Keratinocyte (primary cell): ENCODE results near the gene KIF26A. TPM values are rescaled to one million over a fixed set of nuclear protein-coding genes. Genes with fewer than 3 reads are reported as not detected.

Experiments used
- DNase-seq: peaks from one replicate; pipeline ENCODE4 v3.0.0-alpha.2; 2011; ENCODE audit warnings: low read depth, missing footprints, low spot score
- FAIRE-seq: peaks from 2 replicates; lab custom pipeline; 2011; peaks lifted over from hg19 to GRCh38; lab: Jason Lieb, UNC
- H2AFZ ChIP-seq: 2 replicates; pipeline ENCODE4 v1.6.0; 2012; ENCODE audit warnings: low read length, control low read depth, inconsistent platforms; ENCODE audit not compliant: control insufficient read depth
- H3K27ac ChIP-seq: 2 replicates; pipeline ENCODE4 v1.5.1; 2011; ENCODE audit warnings: low read length; ENCODE audit not compliant: control insufficient read depth, insufficient read depth
- H3K27me3 ChIP-seq: 3 replicates; pipeline ENCODE4 v1.6.0; 2011; ENCODE audit warnings: low read length; ENCODE audit not compliant: control insufficient read depth, insufficient read depth; ENCODE audit errors: extremely low read depth
- H3K36me3 ChIP-seq, 2 experiments: 2 replicates in 1 of 2; 3 replicates in 1 of 2; pipeline ENCODE4 v1.5.1; 2011; ENCODE audit warnings: low read length in 2 of 2, mild to moderate bottlenecking in 1 of 2; ENCODE audit not compliant: control insufficient read depth in 2 of 2, insufficient read depth in 2 of 2; ENCODE audit errors: extremely low read depth in 1 of 2
- H3K4me1 ChIP-seq: 3 replicates; pipeline ENCODE4 v1.5.1; 2011; ENCODE audit warnings: low read length; ENCODE audit not compliant: control insufficient read depth, insufficient read depth; ENCODE audit errors: extremely low read depth
- H3K4me2 ChIP-seq: 3 replicates; pipeline ENCODE4 v1.6.0; 2011; ENCODE audit warnings: low read depth, low read length; ENCODE audit not compliant: control insufficient read depth, insufficient read depth; ENCODE audit errors: extremely low read depth
- H3K4me3 ChIP-seq, 3 experiments: fragments of 200-600 bp in 1 of 3; sonication (generic) in 1 of 3; 2 replicates in 2 of 3; 3 replicates in 1 of 3; pipeline ENCODE4 v1.5.1; 2011 to 2016; ENCODE audit warnings: low read length in 3 of 3, mild to moderate bottlenecking in 3 of 3, control low read depth in 2 of 3, inconsistent platforms in 1 of 3, low read depth in 1 of 3, mixed read lengths in 1 of 3, mixed run types in 1 of 3, moderate library complexity in 1 of 3; ENCODE audit not compliant: control insufficient read depth in 2 of 3, insufficient read depth in 2 of 3; ENCODE audit errors: extremely low read depth in 1 of 3
- H3K79me2 ChIP-seq: 2 replicates; pipeline ENCODE4 v1.6.0; 2012; ENCODE audit warnings: low read length; ENCODE audit not compliant: control insufficient read depth, insufficient read depth
- H3K9ac ChIP-seq: 3 replicates; pipeline ENCODE4 v1.6.0; 2011; ENCODE audit warnings: low read length; ENCODE audit not compliant: control insufficient read depth, insufficient read depth; ENCODE audit errors: extremely low read depth
- H3K9me1 ChIP-seq: 3 replicates; pipeline ENCODE4 v1.6.0; 2011; ENCODE audit warnings: low read length; ENCODE audit not compliant: control insufficient read depth, insufficient read depth; ENCODE audit errors: extremely low read depth
- H3K9me3 ChIP-seq: 2 replicates; pipeline ENCODE4 v1.5.1; 2012; ENCODE audit warnings: low read depth, low read length; ENCODE audit not compliant: control insufficient read depth
- H4K20me1 ChIP-seq: 3 replicates; pipeline ENCODE4 v1.6.0; 2011; ENCODE audit warnings: low read length; ENCODE audit not compliant: control insufficient read depth, insufficient read depth; ENCODE audit errors: extremely low read depth
- CTCF ChIP-seq, 3 experiments: IDR thresholded peaks in 1 of 3; conservative IDR thresholded peaks in 1 of 3; optimal IDR thresholded peaks in 1 of 3; 2 replicates in 2 of 3; 3 replicates in 1 of 3; pipeline versions ENCODE3 to v1.5.1; 2011; ENCODE audit warnings: low read length in 3 of 3, mild to moderate bottlenecking in 3 of 3, moderate library complexity in 2 of 3, control low read depth in 1 of 3, inconsistent platforms in 1 of 3; ENCODE audit not compliant: insufficient read depth in 2 of 3; ENCODE audit errors: extremely low read depth in 1 of 3
- EZH2 ChIP-seq: IDR thresholded peaks from one replicate; pipeline ENCODE4 v1.6.1; 2012; ENCODE audit warnings: inconsistent platforms, mild to moderate bottlenecking, low read length, moderate library complexity
- dilution Hi-C: fragments of 300-500 bp; cut with MboI; formaldehyde crosslinking; loops from one replicate; pipeline ENCODE4 v1.7.0; 2020; ENCODE audit warnings: low sequenced_read_pairs; ENCODE audit not compliant: extremely low pct_ligation_motif_present
- polyA plus RNA-seq, 5 experiments: library from polyadenylated mRNA; depleted of rRNA in 3 of 5; stranded (reverse) in 3 of 5; stranded (forward) in 1 of 5; unstranded in 1 of 5; fragments of >200 nt; gene quantifications; 1 replicate in 1 of 5; 2 replicates in 3 of 5; 3 replicates in 1 of 5; pipeline versions ENCODE4 v1.2.1 to v1.2.3, GENCODE V29; 2011 to 2012; ENCODE audit warnings: missing spikeins in 2 of 5, low read depth in 1 of 5, low replicate concordance in 1 of 5

Gene KIF26A
- polyA plus RNA-seq, 1 donor (not counting 4 experiments of a cell fraction or from before 2014, with no cell fraction given), result 0.07 TPM

- TF ChIP-seq CTCF (optimal IDR thresholded peaks at IDR 0.05 in 1 of 3, IDR thresholded peaks at IDR 0.05 in 1 of 3, conservative IDR thresholded peaks at IDR 0.05 in 1 of 3; ENCODE audit: extremely low read depth in 1 of 3, insufficient read depth in 2 of 3, low read length in 3 of 3) (no peak), EZH2 (no peak)
- Histone ChIP-seq H3K9me3 (peaks cover 10% of the 10 kb centered on the region), H3K9me1 (no peaks in the 10 kb centered on the region), H3K27ac (no peak overlapping the region), H3K4me1 (no peaks in the 10 kb centered on the region), H4K20me1 (no peaks in the 10 kb centered on the region), H3K36me3 (no peaks in the 10 kb centered on the region), H2AFZ (no peak overlapping the region), H3K4me2 (no peak overlapping the region), H3K79me2 (no peaks in the 10 kb centered on the region), H3K9ac (no peak overlapping the region), H3K4me3 (no peak overlapping the region), H3K27me3 (no peaks in the 10 kb centered on the region)
- DNase-seq, result no peak
- dilution Hi-C loops, result no loop called here
- FAIRE-seq, result no peak
These were observed 89.8 kb downstream of the KIF26A start for GRCh38 chr14:104228221-104228620.

- H3K27ac ChIP-seq, result no peak overlapping the region
- H3K9me1 ChIP-seq, result no peaks in the 10 kb centered on the region
- H3K4me2 ChIP-seq, result no peak overlapping the region
- no peaks in the 10 kb centered on the region for H3K79me2 ChIP-seq
- H4K20me1 ChIP-seq, result no peaks in the 10 kb centered on the region
- H3K9ac ChIP-seq, result no peak overlapping the region
- H3K27me3 ChIP-seq, result no peaks in the 10 kb centered on the region
- DNase-seq, result no peak
- TF ChIP-seq CTCF (optimal IDR thresholded peaks at IDR 0.05 in 1 of 3, IDR thresholded peaks at IDR 0.05 in 1 of 3, conservative IDR thresholded peaks at IDR 0.05 in 1 of 3; ENCODE audit: extremely low read depth in 1 of 3, insufficient read depth in 2 of 3, low read length in 3 of 3) (no peak), EZH2 (no peak)
- H3K4me1 ChIP-seq, result no peaks in the 10 kb centered on the region
- H3K9me3 ChIP-seq, result peaks cover 10% of the 10 kb centered on the region
- no peak overlapping the region for H2AFZ ChIP-seq
- dilution Hi-C loops, result no loop called here
- H3K36me3 ChIP-seq, result no peaks in the 10 kb centered on the region
- H3K4me3 ChIP-seq, result no peak overlapping the region
- no peak for FAIRE-seq
These were observed 90.5 kb downstream of the KIF26A start for GRCh38 chr14:104228716-104229533.
